GM19395 (cell line): ENCODE measurements around the gene ZNF341.
A peak's percentile ranks its signal among the peaks of the same experiment; 100 is the strongest.

ENCODE experiments used
- ATAC-seq: cut with Tn5 transposase; IDR thresholded peaks from one replicate; pipeline ENCODE4 v1.9.1; 2021; ENCODE audit warnings: mild to moderate bottlenecking, moderate library complexity; ENCODE audit not compliant: unreplicated experiment

ZNF341 gene

DNA sequence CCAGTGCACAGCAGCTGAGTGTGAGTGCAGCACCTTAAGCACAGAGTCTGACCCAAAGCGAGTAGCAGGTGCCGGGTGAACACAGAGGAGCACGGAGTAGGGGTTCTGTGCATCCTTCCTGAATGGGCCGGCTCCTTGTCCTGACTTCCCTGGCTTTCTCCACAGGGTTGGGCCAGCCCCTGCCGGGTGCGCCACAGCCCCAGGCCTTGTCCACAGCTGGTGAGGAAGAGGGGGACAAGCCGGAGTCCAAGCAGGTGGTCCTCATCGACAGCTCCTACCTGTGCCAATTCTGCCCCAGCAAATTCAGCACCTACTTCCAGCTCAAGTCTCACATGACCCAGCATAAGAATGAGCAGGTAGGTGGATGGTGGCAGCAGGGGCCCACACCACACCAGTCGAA is 34.9 kb downstream of the ZNF341 start:
- no peak for ATAC-seq

DNA sequence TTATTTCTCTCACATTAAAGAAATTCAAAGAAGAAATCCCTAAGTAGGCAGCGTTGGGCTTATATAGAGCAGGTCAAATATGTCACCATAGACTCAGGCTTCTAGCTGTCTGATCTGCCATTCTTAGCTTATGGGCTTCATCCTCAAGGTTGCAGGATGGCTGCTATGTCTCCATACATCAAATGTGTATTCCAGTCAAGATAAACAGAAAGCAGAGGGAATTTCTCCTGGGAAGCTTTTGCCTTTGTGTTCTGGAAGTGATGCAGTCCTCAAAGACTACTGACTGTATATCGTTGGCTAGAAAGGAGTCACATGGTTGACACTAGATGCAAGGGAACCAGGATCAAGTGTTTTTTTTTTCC is 36.0 kb downstream of the ZNF341 start:
- ATAC-seq: no peak

DNA sequence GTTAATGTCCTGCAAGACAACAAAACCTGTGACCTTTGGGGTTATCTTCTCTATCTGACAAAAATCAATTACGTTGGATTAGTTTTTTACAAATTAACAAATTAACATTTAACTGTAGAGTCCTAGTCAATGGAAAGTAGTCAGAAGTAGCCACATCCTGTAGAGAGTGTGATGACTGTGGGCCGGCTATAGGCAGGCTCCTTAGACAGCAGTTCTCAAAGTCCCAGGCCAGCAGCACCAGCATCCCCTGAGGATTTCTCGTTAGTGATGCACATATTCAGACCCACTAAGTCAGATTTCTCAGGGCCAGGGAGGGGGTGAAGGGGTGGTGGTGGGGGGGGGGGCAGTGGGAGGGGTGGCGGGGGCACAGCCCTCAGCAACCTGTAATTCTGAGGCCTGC is 37.2 kb downstream of the ZNF341 start:
- ATAC-seq: no peak

GRCh38 chr20:33770005-33770404 is 38.2 kb downstream of the ZNF341 start:
- ATAC-seq: no peak

DNA sequence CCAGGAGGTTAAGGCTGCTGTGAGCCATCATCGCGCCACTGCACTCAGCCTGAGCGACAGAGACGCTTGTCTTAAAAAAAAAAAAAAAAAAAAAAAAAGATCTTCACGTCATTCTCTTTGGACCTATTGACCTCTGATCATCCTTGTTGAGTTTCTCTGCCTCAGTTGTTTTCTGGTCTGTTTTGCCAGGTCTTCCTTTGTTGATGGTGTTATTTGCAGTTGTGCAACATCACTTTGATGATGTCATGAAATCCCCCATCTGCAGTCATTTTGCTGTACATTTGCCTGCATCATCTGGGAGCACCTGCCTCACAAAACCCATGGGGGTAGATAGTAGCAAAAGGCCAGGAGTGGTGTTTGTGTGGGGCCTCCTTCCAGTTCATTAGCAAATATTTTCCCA is 40.1 kb downstream of the ZNF341 start:
- ATAC-seq: no peak

DNA sequence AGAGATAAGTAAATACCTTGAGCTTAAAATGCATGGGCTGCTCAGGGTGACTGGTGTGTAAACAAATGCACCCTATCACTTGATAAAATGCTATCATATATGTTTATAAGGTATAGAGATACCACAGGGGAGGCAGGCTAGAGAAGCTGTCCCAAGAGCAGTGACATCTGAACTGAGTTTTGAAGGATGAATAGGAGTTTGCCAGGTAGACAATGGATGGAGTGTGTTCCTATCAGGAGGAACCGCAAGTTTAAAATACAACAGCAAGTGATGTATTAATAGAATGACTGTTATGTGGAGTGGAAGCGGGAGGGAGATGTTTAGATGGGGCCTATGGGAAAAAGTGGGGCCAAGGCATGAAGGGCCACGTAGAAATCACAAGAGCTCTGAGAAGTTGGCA is 40.6 kb downstream of the ZNF341 start:
- no peak for ATAC-seq

- ATAC-seq: peak; percentile 63
These were observed 41.8 kb downstream of the ZNF341 start for GRCh38 chr20:33773412-33774089.

DNA sequence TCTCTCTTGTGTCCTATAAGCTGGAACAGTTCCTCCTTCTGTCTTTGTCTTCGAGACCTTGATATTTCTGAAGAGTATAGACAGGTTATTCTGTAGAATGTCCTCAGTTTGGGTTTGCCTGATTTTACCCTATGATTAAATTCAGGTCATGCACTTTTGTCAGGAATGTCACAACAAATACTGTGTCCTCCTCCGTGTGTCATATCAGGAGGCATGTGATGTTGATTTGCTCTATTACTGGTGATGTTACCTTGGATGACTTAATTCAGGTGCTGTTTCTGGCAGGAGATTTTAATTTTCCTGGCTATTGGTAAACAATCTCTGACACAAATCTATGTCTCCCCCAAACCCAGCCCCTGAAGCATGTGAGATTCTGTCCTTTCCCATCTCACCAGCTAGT is 46.0 kb downstream of the ZNF341 start:
- no peak for ATAC-seq

DNA sequence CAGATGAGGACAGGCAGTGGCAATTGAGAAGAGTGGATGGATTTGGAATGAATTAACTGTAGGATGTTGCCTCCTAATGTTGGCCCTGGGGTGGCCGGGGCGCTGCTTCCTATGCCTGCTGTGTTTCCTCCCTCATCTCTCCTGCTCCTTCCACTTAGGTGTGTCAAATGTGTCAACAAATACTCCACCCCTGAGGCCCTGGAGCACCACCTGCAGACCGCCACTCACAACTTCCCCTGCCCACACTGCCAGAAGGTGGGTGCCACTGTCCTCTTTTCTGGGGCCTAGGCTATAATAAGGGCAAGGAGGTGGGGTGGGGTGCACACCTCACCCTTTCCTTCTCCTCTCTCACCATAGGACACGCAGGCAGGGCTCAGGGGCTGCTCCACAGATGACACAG is 49.3 kb downstream of the ZNF341 start:
- no peak for ATAC-seq

DNA sequence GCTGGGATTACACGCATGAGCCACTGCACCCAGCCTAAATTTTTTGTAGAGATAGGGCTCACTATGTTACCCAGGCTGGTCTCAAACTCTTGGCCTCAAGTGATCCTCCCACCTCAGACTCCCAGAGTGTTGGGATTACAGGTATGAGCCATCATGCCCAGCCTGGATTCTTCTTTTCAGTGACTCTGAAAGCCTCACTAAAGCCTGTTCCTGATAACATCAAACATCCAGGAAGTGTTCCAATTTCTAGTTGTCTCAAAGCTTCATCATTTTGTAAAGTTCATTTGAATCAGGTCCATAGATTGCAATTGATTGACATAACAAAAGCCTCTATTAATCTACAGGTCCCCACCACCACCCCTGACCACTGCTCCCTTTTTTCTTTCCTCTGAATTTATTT is 50.1 kb downstream of the ZNF341 start:
- no peak for ATAC-seq

DNA sequence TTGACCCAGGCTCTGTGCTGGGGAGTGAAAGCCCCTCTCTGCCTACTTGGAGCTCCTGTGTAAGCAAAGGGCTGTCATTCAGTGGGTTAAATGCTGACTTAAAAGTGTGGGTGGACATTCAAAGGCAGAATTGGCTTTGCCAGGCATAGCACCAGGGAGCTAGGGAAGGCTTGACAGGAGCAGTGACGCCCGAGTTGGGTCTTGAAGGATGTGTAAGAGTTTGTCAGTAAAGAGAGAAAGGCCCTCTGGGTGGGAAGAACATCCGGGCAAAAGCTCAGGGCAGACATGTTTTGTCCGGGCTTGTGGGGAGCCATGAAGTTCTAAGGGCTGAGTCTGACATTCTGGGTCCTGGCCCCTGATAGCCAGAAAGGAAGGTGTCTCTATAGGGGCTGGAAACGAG is 51.5 kb downstream of the ZNF341 start:
- no peak for ATAC-seq

DNA sequence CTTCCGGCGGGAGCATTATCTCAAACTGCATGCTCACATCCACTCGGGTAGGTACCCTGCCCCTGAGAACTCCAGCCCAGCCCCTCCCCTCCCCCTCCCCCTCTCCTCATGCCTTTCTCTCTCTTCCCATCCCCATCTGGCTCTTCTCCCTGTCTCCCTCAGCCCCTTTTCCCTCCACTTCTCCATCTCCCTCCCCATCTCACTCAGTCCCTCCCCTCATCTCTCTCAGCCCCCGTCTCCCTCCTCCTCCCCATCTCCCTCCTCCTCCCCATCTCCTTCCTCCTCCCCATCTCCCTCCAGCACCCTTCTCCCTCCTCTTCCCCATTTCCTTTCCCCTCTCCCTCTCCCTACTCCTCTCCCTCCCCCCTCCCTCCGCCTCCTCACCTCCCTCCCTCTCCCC is 52.0 kb downstream of the ZNF341 start:
- no peak for ATAC-seq

DNA sequence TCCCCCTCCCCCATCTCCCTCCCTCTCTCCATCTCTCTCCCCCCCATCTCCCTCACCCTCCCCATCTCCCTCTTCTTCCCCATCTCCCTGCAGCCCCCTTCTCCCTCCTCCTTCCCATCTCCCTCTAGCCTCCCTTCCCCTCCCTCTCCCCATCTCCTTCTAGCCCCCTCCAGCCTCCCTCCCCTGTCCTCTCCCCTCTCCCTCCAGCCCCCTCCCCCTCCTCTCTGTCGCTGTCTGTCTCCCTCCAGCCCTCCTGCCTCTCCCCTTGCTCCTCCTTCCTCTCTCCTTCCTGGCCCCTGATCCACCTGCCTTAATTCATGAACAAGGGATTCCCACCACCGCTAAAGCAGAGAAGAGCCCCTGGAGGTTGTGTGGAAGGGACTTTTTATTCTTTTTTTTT is 52.4 kb downstream of the ZNF341 start:
- ATAC-seq: no peak

DNA sequence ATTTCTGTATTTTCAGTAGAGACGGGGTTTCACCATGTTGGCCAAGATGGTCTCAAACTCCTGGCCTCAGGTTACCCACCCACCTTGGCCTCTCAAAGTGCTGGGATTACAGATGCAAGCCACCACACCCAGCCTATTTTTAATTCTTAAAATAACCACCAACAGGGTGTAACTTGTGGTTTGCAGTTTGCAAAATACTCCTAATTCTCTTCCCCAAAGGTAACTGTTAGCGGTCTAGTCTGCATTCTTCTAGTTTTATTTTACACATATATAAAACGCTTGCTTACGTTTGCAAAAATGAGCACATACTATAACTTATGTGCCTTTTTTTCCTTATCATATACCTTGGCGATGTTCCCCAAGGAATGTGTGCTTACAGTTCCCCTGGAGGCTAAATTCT is 53.7 kb downstream of the ZNF341 start:
- no peak for ATAC-seq

DNA sequence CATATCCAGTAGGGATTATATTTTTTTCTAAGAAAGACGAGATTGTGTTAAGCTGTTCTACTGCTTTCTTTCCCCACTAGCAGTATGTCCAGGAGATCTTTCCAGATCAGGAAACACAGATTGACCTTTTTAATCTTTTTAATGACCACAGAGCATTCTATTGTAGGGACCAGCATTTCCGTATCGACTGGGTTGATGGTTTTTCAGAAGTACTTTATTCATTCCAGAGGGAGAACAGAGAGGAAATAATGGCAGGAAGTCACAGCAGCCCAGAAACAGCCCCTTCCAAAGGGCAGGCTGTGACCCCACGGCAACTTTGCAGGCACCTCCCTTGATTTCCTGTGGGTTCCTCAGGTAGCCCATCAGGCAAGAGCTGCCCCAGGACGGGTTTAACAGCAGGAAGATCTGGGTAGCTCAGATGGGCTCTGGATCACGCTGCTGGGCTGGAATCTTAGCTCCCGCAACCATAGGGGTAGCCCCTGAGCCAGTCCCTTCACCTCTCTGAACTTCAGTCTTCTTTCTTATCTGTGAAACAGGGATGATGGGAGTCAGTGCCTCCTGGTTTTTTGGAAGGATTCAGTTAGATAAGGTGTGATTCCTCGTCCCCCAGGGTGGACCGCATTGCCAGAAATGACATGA is 55.6 kb downstream of the ZNF341 start:
- ATAC-seq: no peak

DNA sequence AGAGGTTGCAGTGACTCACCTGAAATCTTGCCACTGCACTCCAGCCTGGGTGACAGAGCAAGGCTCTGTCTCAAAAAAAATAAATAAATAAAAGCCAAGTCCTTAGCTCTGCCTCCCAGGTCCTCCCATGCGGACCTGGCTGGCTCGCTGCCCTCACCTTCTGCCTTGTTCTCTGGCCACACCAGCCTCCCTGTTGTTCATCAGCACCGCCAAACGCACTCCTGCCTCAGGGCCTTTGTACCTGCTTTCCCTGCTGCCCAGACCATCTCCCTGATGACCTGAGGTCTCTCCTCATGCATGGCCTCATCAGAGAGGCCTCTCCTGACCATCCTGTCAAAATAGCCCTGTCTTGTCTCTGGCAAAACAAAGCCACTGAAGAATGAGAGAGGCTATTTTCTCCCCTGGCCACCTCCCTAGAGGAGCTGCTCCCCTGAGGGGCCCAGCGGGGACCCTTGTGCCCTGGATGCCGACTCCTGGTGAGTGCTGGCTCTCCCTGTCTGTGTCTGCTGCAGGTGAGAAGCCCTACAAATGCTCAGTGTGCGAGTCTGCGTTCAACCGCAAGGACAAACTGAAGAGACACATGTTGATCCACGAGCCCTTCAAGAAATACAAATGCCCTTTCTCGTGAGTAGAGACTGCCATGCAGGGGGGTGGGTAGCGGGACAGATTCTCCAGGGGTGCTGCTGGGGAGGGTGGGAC is 56.7 kb downstream of the ZNF341 start:
- ATAC-seq: no peak

DNA sequence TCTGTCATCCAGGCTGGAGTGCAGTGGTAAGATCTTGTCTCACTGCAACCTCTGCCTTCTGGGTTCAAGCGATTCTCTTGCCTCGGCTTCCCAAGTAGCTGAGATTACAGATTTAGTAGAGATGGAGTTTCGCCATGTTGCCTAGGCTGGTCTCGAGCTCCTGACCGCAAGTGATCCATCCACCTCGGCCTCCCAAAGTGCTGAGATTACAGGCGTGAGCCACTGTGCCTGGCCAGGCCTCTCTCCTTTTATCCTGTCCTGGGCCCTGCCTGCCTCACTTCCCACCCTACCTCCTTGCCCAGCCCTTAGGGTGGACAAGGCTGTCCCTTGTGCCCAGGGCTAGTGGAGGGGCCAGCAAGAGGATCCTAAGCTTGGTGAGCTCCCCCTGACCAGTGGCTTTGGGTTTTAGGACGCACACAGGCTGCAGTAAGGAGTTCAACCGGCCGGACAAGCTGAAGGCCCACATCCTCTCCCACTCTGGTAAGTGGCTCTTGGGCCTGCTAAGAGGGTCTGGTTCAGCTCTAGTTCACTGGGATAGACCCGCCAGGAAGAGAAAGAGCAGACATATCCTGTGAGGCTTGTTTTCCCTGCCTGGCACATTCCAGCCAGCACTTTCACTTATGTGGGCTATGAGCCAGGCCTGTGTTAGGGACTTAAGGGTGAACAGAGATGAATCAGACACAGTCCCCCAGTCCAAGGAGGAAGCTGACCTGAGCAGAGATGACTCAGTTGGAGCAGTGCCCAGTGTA is 57.5 kb downstream of the ZNF341 start:
- no peak for ATAC-seq

GRCh38 chr20:33789858-33790182 is 58.0 kb downstream of the ZNF341 start:
- ATAC-seq: no peak

- ATAC-seq: no peak
These were observed 58.8 kb downstream of the ZNF341 start for GRCh38 chr20:33790566-33790965.

DNA sequence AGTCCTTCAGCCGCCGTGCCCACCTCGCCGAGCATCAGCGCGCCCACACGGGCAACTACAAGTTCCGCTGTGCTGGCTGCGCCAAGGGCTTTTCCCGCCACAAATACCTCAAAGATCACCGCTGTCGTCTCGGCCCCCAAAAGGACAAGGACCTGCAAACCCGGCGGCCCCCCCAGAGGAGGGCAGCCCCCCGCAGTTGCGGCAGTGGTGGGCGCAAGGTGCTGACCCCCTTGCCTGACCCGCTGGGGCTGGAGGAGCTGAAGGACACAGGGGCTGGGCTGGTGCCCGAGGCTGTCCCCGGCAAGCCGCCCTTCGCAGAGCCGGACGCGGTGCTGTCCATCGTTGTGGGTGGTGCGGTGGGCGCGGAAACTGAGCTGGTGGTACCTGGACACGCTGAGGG is 59.2 kb downstream of the ZNF341 start:
- ATAC-seq: no peak

- no peak for ATAC-seq
These were observed 59.7 kb downstream of the ZNF341 start for GRCh38 chr20:33791540-33791939.
